K562 (cell line): Measurements from ENCODE around the gene FGD6. TPM values are rescaled to one million over a fixed set of nuclear protein-coding genes. Genes with fewer than 3 reads are reported as not detected.

Experiments used
- ETV6 ChIP-seq, 3 experiments: fragments of 150-350 bp in 1 of 3; sonication (generic) in 1 of 3; formaldehyde crosslinking in 1 of 3; IDR thresholded peaks; 2 replicates each; pipeline versions ENCODE4 v1.6.1 to v1.8.0; 2014 to 2022; ENCODE audit warnings: borderline replicate concordance in 2 of 3, low read depth in 2 of 3, antibody characterized with exemption in 1 of 3, low read length in 1 of 3, mild to moderate bottlenecking in 1 of 3, missing genetic modification reagents in 1 of 3
- HSF4 ChIP-seq: fragments of 250-450 bp; sonication (Bioruptor Pico); IDR thresholded peaks from 2 replicates; pipeline ENCODE4 v2.1.2; 2022; ENCODE audit warnings: mild to moderate bottlenecking, moderate library complexity, borderline replicate concordance
- PHF8 ChIP-seq: fragments of 200-600 bp; sonication (generic); IDR thresholded peaks from 2 replicates; pipeline ENCODE4 v1.6.1; 2012; ENCODE audit warnings: mixed run types, mild to moderate bottlenecking, inconsistent platforms, low read length, moderate library complexity, borderline replicate concordance
- SRF ChIP-seq, 2 experiments: fragments of 250-450, 450-650 bp in 1 of 2; sonication (Bioruptor Pico) in 1 of 2; sonication (generic) in 1 of 2; formaldehyde crosslinking; IDR thresholded peaks; 2 replicates each; pipeline versions ENCODE4 v1.5.0 to v1.5.1; 2020 to 2022; ENCODE audit warnings: mild to moderate bottlenecking in 1 of 2, missing genetic modification reagents in 1 of 2
- ZNF140 ChIP-seq: fragments of 250-450 bp; sonication (Bioruptor Pico); IDR thresholded peaks from 2 replicates; pipeline ENCODE4 v1.8.0; 2021; ENCODE audit warnings: moderate library complexity, mild to moderate bottlenecking, inconsistent platforms
- polyA plus RNA-seq, 8 experiments: library from polyadenylated mRNA; depleted of rRNA in 4 of 8; stranded (reverse) in 5 of 8; unstranded in 3 of 8; fragments of >200 nt; fragmentation: Nextera tagmentation in 2 of 8; fragmentation: Illumina TruSeq in 1 of 8; extraction: Ambion mirVana in 2 of 8; extraction: Trizol in 1 of 8; gene quantifications; 2 replicates each; pipeline versions ENCODE4 v1.2.1 to v1.2.3, GENCODE V29; 2011 to 2014; ENCODE audit warnings: inconsistent platforms in 1 of 8, missing spikeins in 1 of 8
- total RNA-seq, 7 experiments: library from RNA; depleted of rRNA in 6 of 7; stranded (reverse); fragments of >200 nt in 6 of 7; fragmentation: Illumina TruSeq in 2 of 7; extraction: Trizol in 2 of 7; gene quantifications; 2 replicates each; pipeline versions ENCODE4 v1.2.1 to v1.2.3, GENCODE V29; 2011 to 2021; ENCODE audit warnings: low replicate concordance in 1 of 7
- TF ChIP-seq, protein P1 (sequence below), 2 experiments: fragments of 450-650 bp in 1 of 2; sonication (generic) in 1 of 2; formaldehyde crosslinking in 1 of 2; IDR thresholded peaks; 2 replicates each; pipeline versions ENCODE4 v1.7.1 to v1.9.0; 2016 to 2022; ENCODE audit warnings: inconsistent platforms in 1 of 2, mild to moderate bottlenecking in 1 of 2, missing genetic modification reagents in 1 of 2
- TF ChIP-seq, protein P2 (sequence below): fragments of 150-350 bp; conservative IDR thresholded peaks from 2 replicates; pipeline ENCODE4 v1.6.1; 2014; ENCODE audit warnings: low read length
- TF ChIP-seq, protein P3 (sequence below), 2 experiments: fragments of 450-650 bp; IDR thresholded peaks; 2 replicates each; pipeline ENCODE4 v1.6.1; 2018; ENCODE audit warnings: mild to moderate bottlenecking in 2 of 2, low read depth in 1 of 2; ENCODE audit not compliant: partially characterized antibody in 2 of 2

FGD6 gene
- total and polyA plus RNA-seq, 9 of the 15 experiments (the other 6 are each of a cell fraction or from before 2014, with no cell fraction given): 1.5 to 11.1 (median 5.8) TPM

DNA sequence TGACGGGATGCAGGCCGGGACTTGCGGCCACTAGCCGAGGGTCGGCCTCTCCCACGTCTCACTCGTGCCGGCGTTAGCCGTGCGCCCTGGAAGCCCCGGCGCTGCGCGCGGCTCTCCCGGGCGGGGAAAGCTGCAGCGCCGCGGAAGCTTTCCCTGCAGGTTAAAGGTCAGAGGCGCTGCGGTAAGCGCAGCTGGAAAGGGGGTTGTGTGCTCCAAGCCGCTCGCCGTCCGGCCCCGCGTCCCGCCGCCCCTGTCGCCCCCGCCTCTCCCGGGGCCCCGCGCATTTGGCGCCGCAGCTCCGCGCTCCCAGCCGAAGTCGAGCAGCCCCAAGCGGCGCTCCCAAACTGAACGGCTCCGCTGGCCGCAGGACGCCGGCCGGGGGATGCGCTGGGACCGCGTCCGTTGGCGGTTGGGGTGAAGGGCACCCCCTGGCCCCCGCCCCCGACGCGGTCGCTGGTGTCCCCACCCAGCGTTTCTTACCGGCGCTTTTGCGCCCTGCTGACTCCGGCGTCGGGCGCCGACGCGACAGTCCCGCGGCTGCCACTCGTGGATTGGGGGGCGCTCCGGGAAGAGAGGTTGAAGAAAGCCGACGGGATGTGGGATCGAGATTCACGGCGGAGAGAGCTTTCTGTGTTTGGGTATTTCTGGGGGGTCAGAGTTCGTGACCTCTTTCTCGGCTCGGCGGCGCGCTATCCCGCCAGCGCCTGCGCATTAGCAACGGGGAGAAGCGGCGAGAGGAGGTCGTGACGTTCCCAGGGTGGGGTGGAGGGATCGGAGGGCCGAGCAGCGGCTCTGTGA lies 144.2 kb downstream of the FGD6 start, which contains the start of gene NR2C1 (continued):
- TF ChIP-seq ETV6 (IDR thresholded peaks at IDR 0.05; ENCODE audit: borderline replicate concordance in 1 of 2, low read depth in 2 of 2, low read length in 1 of 2) (no peak), ETV6 (CRISPR knock-in tag; IDR thresholded peaks at IDR 0.05; ENCODE audit: borderline replicate concordance) (0 out of 2 replicates have a peak, but pooled peaks have one; percentile 13), SRF (CRISPR knock-in tag; IDR thresholded peaks at IDR 0.05) (peak in 1 of 2 experiments; percentile 72; a peak in 1 of 4 replicates), ZNF140 (CRISPR knock-in tag) (no peak), HSF4 (CRISPR knock-in tag) (no peak), PHF8 (peak; percentile 69; the same call in 1 of the 2 replicates)
- TF ChIP-seq, protein P1, sequence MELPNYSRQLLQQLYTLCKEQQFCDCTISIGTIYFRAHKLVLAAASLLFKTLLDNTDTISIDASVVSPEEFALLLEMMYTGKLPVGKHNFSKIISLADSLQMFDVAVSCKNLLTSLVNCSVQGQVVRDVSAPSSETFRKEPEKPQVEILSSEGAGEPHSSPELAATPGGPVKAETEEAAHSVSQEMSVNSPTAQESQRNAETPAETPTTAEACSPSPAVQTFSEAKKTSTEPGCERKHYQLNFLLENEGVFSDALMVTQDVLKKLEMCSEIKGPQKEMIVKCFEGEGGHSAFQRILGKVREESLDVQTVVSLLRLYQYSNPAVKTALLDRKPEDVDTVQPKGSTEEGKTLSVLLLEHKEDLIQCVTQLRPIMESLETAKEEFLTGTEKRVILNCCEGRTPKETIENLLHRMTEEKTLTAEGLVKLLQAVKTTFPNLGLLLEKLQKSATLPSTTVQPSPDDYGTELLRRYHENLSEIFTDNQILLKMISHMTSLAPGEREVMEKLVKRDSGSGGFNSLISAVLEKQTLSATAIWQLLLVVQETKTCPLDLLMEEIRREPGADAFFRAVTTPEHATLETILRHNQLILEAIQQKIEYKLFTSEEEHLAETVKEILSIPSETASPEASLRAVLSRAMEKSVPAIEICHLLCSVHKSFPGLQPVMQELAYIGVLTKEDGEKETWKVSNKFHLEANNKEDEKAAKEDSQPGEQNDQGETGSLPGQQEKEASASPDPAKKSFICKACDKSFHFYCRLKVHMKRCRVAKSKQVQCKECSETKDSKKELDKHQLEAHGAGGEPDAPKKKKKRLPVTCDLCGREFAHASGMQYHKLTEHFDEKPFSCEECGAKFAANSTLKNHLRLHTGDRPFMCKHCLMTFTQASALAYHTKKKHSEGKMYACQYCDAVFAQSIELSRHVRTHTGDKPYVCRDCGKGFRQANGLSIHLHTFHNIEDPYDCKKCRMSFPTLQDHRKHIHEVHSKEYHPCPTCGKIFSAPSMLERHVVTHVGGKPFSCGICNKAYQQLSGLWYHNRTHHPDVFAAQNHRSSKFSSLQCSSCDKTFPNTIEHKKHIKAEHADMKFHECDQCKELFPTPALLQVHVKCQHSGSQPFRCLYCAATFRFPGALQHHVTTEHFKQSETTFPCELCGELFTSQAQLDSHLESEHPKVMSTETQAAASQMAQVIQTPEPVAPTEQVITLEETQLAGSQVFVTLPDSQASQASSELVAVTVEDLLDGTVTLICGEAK (IDR thresholded peaks at IDR 0.05): no peak
- TF ChIP-seq, protein P1 (CRISPR knock-in tag; IDR thresholded peaks at IDR 0.05): no peak
- TF ChIP-seq, protein P2, sequence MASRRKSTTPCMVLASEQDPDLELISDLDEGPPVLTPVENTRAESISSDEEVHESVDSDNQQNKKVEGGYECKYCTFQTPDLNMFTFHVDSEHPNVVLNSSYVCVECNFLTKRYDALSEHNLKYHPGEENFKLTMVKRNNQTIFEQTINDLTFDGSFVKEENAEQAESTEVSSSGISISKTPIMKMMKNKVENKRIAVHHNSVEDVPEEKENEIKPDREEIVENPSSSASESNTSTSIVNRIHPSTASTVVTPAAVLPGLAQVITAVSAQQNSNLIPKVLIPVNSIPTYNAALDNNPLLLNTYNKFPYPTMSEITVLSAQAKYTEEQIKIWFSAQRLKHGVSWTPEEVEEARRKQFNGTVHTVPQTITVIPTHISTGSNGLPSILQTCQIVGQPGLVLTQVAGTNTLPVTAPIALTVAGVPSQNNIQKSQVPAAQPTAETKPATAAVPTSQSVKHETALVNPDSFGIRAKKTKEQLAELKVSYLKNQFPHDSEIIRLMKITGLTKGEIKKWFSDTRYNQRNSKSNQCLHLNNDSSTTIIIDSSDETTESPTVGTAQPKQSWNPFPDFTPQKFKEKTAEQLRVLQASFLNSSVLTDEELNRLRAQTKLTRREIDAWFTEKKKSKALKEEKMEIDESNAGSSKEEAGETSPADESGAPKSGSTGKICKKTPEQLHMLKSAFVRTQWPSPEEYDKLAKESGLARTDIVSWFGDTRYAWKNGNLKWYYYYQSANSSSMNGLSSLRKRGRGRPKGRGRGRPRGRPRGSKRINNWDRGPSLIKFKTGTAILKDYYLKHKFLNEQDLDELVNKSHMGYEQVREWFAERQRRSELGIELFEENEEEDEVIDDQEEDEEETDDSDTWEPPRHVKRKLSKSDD: no peak
- TF ChIP-seq, protein P3, sequence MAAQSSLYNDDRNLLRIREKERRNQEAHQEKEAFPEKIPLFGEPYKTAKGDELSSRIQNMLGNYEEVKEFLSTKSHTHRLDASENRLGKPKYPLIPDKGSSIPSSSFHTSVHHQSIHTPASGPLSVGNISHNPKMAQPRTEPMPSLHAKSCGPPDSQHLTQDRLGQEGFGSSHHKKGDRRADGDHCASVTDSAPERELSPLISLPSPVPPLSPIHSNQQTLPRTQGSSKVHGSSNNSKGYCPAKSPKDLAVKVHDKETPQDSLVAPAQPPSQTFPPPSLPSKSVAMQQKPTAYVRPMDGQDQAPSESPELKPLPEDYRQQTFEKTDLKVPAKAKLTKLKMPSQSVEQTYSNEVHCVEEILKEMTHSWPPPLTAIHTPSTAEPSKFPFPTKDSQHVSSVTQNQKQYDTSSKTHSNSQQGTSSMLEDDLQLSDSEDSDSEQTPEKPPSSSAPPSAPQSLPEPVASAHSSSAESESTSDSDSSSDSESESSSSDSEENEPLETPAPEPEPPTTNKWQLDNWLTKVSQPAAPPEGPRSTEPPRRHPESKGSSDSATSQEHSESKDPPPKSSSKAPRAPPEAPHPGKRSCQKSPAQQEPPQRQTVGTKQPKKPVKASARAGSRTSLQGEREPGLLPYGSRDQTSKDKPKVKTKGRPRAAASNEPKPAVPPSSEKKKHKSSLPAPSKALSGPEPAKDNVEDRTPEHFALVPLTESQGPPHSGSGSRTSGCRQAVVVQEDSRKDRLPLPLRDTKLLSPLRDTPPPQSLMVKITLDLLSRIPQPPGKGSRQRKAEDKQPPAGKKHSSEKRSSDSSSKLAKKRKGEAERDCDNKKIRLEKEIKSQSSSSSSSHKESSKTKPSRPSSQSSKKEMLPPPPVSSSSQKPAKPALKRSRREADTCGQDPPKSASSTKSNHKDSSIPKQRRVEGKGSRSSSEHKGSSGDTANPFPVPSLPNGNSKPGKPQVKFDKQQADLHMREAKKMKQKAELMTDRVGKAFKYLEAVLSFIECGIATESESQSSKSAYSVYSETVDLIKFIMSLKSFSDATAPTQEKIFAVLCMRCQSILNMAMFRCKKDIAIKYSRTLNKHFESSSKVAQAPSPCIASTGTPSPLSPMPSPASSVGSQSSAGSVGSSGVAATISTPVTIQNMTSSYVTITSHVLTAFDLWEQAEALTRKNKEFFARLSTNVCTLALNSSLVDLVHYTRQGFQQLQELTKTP (IDR thresholded peaks at IDR 0.05; ENCODE audit: low read depth in 1 of 2, partially characterized antibody in 2 of 2): no peak
